K562 (cell line): Measurements from ENCODE around the gene TMEM43. TPM values are rescaled to one million over a fixed set of nuclear protein-coding genes. Genes with fewer than 3 reads are reported as not detected.
A peak's percentile ranks its signal among the peaks of the same experiment; 100 is the strongest.

Experiments
- CHD4 ChIP-seq: fragments of 200-600 bp; sonication (generic); IDR thresholded peaks from 3 replicates; pipeline ENCODE4 v1.6.1; 2012; ENCODE audit warnings: low read depth, mild to moderate bottlenecking, mixed read lengths, low read length, inconsistent platforms; ENCODE audit not compliant: insufficient read depth, insufficient replicate concordance, poor library complexity, severe bottlenecking
- DPF2 ChIP-seq: fragments of 450-650 bp; IDR thresholded peaks from 2 replicates; pipeline ENCODE4 v1.6.1; 2016
- FOXJ3 ChIP-seq: sonication (generic); formaldehyde crosslinking; IDR thresholded peaks from 2 replicates; pipeline ENCODE4 v1.4.0; 2020; ENCODE audit warnings: mild to moderate bottlenecking, missing genetic modification reagents
- GMEB1 ChIP-seq: fragments of 250-450 bp; sonication (Bioruptor Pico); IDR thresholded peaks from 2 replicates; pipeline ENCODE4 v1.4.0; 2020; ENCODE audit warnings: mild to moderate bottlenecking
- KAT2B ChIP-seq: IDR thresholded peaks from one replicate; pipeline ENCODE4 v1.6.1; 2012; ENCODE audit warnings: low read depth, mild to moderate bottlenecking, control low read depth, inconsistent platforms, low read length, moderate library complexity
- KDM1A ChIP-seq, 2 experiments: fragments of 450-650 bp; IDR thresholded peaks; 2 replicates each; pipeline ENCODE4 v1.6.1; 2016; ENCODE audit warnings: mild to moderate bottlenecking in 2 of 2
- LEF1 ChIP-seq: fragments of 450-650 bp; IDR thresholded peaks from 2 replicates; pipeline ENCODE4 v1.6.1; 2016; ENCODE audit warnings: mild to moderate bottlenecking
- OTX1 ChIP-seq: fragments of 450-650 bp; formaldehyde crosslinking; IDR thresholded peaks from 2 replicates; pipeline ENCODE4 v1.4.0; 2022; ENCODE audit warnings: mild to moderate bottlenecking
- PHB ChIP-seq: fragments of 250-450 bp; sonication (Bioruptor Pico); IDR thresholded peaks from 2 replicates; pipeline ENCODE4 v1.5.0; 2021
- ZC3H11A ChIP-seq: IDR thresholded peaks from 2 replicates; pipeline ENCODE4 v1.6.1; 2012; ENCODE audit warnings: low read depth, low read length, improper control_type of control experiment
- ZC3H4 ChIP-seq: sonication (generic); formaldehyde crosslinking; IDR thresholded peaks from 2 replicates; pipeline ENCODE4 v1.9.0; 2021; ENCODE audit warnings: missing genetic modification reagents, borderline replicate concordance
- ZNF354B ChIP-seq: fragments of 250-450 bp; sonication (Bioruptor Pico); IDR thresholded peaks from 2 replicates; pipeline ENCODE4 v1.4.0; 2020
- polyA plus RNA-seq, 8 experiments: library from polyadenylated mRNA; depleted of rRNA in 4 of 8; stranded (reverse) in 5 of 8; unstranded in 3 of 8; fragments of >200 nt; fragmentation: Nextera tagmentation in 2 of 8; fragmentation: Illumina TruSeq in 1 of 8; extraction: Ambion mirVana in 2 of 8; extraction: Trizol in 1 of 8; gene quantifications; 2 replicates each; pipeline versions ENCODE4 v1.2.1 to v1.2.3, GENCODE V29; 2011 to 2014; ENCODE audit warnings: inconsistent platforms in 1 of 8, missing spikeins in 1 of 8
- total RNA-seq, 7 experiments: library from RNA; depleted of rRNA in 6 of 7; stranded (reverse); fragments of >200 nt in 6 of 7; fragmentation: Illumina TruSeq in 2 of 7; extraction: Trizol in 2 of 7; gene quantifications; 2 replicates each; pipeline versions ENCODE4 v1.2.1 to v1.2.3, GENCODE V29; 2011 to 2021; ENCODE audit warnings: low replicate concordance in 1 of 7
- TF ChIP-seq, protein P1 (sequence below): fragments of 450-650 bp; conservative IDR thresholded peaks from 2 replicates; pipeline ENCODE4 v1.6.1; 2016; ENCODE audit warnings: missing genetic modification characterization, low read depth, mild to moderate bottlenecking, missing compliant biosample characterization, moderate library complexity
- TF ChIP-seq, protein P2 (sequence below): sonication (generic); formaldehyde crosslinking; IDR thresholded peaks from 2 replicates; pipeline ENCODE4 v1.9.0; 2022; ENCODE audit warnings: mild to moderate bottlenecking, missing genetic modification reagents
- TF ChIP-seq, protein P3 (sequence below): fragments of 450-650 bp; IDR thresholded peaks from 2 replicates; pipeline ENCODE4 v1.6.1; 2018; ENCODE audit not compliant: partially characterized antibody
- TF ChIP-seq, protein P4 (sequence below): sonication (generic); formaldehyde crosslinking; IDR thresholded peaks from 2 replicates; pipeline ENCODE4 v1.8.1; 2023; ENCODE audit warnings: missing genetic modification reagents, mild to moderate bottlenecking, borderline replicate concordance

The TMEM43 gene
- total and polyA plus RNA-seq, 9 of the 15 experiments (the other 6 are each of a cell fraction or from before 2014, with no cell fraction given) = 16.7 to 46.1 (median 35.7) TPM

- TF ChIP-seq ZC3H11A (no peak; the same call in 1 of the 2 replicates), FOXJ3 (no peak), DPF2 (no peak), KDM1A (IDR thresholded peaks at IDR 0.05) (no peak), ZNF354B (CRISPR knock-in tag) (no peak), ZC3H4 (CRISPR knock-in tag) (no peak), LEF1 (no peak), PHB (CRISPR knock-in tag) (no peak), GMEB1 (CRISPR knock-in tag) (peak; percentile 73), CHD4 (no peak), OTX1 (CRISPR knock-in tag) (no peak), KAT2B (no peak)
- TF ChIP-seq, protein P1, sequence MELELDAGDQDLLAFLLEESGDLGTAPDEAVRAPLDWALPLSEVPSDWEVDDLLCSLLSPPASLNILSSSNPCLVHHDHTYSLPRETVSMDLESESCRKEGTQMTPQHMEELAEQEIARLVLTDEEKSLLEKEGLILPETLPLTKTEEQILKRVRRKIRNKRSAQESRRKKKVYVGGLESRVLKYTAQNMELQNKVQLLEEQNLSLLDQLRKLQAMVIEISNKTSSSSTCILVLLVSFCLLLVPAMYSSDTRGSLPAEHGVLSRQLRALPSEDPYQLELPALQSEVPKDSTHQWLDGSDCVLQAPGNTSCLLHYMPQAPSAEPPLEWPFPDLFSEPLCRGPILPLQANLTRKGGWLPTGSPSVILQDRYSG (tag) = 0 out of 2 replicates have a peak, but pooled peaks have one; percentile 23
- TF ChIP-seq, protein P2, sequence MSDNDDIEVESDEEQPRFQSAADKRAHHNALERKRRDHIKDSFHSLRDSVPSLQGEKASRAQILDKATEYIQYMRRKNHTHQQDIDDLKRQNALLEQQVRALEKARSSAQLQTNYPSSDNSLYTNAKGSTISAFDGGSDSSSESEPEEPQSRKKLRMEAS (CRISPR knock-in tag) = peak; percentile 53
- TF ChIP-seq, protein P3, sequence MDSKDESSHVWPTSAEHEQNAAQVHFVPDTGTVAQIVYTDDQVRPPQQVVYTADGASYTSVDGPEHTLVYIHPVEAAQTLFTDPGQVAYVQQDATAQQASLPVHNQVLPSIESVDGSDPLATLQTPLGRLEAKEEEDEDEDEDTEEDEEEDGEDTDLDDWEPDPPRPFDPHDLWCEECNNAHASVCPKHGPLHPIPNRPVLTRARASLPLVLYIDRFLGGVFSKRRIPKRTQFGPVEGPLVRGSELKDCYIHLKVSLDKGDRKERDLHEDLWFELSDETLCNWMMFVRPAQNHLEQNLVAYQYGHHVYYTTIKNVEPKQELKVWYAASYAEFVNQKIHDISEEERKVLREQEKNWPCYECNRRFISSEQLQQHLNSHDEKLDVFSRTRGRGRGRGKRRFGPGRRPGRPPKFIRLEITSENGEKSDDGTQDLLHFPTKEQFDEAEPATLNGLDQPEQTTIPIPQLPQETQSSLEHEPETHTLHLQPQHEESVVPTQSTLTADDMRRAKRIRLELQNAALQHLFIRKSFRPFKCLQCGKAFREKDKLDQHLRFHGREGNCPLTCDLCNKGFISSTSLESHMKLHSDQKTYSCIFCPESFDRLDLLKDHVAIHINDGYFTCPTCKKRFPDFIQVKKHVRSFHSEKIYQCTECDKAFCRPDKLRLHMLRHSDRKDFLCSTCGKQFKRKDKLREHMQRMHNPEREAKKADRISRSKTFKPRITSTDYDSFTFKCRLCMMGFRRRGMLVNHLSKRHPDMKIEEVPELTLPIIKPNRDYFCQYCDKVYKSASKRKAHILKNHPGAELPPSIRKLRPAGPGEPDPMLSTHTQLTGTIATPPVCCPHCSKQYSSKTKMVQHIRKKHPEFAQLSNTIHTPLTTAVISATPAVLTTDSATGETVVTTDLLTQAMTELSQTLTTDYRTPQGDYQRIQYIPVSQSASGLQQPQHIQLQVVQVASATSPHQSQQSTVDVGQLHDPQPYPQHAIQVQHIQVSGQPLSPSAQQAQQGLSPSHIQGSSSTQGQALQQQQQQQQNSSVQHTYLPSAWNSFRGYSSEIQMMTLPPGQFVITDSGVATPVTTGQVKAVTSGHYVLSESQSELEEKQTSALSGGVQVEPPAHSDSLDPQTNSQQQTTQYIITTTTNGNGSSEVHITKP = no peak
- TF ChIP-seq, protein P4, sequence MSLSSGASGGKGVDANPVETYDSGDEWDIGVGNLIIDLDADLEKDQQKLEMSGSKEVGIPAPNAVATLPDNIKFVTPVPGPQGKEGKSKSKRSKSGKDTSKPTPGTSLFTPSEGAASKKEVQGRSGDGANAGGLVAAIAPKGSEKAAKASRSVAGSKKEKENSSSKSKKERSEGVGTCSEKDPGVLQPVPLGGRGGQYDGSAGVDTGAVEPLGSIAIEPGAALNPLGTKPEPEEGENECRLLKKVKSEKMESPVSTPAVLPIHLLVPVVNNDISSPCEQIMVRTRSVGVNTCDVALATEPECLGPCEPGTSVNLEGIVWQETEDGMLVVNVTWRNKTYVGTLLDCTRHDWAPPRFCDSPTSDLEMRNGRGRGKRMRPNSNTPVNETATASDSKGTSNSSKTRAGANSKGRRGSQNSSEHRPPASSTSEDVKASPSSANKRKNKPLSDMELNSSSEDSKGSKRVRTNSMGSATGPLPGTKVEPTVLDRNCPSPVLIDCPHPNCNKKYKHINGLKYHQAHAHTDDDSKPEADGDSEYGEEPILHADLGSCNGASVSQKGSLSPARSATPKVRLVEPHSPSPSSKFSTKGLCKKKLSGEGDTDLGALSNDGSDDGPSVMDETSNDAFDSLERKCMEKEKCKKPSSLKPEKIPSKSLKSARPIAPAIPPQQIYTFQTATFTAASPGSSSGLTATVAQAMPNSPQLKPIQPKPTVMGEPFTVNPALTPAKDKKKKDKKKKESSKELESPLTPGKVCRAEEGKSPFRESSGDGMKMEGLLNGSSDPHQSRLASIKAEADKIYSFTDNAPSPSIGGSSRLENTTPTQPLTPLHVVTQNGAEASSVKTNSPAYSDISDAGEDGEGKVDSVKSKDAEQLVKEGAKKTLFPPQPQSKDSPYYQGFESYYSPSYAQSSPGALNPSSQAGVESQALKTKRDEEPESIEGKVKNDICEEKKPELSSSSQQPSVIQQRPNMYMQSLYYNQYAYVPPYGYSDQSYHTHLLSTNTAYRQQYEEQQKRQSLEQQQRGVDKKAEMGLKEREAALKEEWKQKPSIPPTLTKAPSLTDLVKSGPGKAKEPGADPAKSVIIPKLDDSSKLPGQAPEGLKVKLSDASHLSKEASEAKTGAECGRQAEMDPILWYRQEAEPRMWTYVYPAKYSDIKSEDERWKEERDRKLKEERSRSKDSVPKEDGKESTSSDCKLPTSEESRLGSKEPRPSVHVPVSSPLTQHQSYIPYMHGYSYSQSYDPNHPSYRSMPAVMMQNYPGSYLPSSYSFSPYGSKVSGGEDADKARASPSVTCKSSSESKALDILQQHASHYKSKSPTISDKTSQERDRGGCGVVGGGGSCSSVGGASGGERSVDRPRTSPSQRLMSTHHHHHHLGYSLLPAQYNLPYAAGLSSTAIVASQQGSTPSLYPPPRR = no peak; the same call in 1 of the 2 replicates
These were observed at the start of gene TMEM43, which contains the start of gene CHCHD4 (continued) for GRCh38 chr3:14124615-14125192.
